ENCODE data around the gene EIF4A2. TPM values are rescaled to one million over a fixed set of nuclear protein-coding genes. Genes with fewer than 3 reads are reported as not detected.

The EIF4A2 gene
- total RNA-seq, 1 experiment from 2014 or later: 574 TPM

GRCh38 chr3:186779204-186779603 lies 4.2 kb upstream of the EIF4A2 start (continued):
- TF ChIP-seq ZNF532 (CRISPR knock-in tag; IDR thresholded peaks at IDR 0.05; ENCODE audit: borderline replicate concordance) (no peak), FOXP1 (CRISPR knock-in tag; IDR thresholded peaks at IDR 0.05; ENCODE audit: borderline replicate concordance) (no peak), STAT6 (CRISPR knock-in tag; conservative IDR thresholded peaks at IDR 0.05; ENCODE audit: low read depth) (no peak), CBFB (CRISPR knock-in tag; IDR thresholded peaks at IDR 0.05; ENCODE audit: low read depth) (no peak), PRRX2 (CRISPR knock-in tag; IDR thresholded peaks at IDR 0.05) (no peak), NFATC4 (CRISPR knock-in tag; IDR thresholded peaks at IDR 0.05) (no peak)

GRCh38 chr3:186782542-186783057 lies 777 bp upstream of the EIF4A2 start:
- H3K36me3 Mint-ChIP-seq: peaks cover 43% of the 10 kb centered on the region
- peak overlapping the region; percentile 100 for H3K4me3 Mint-ChIP-seq
- no peak for DNase-seq (ENCODE audit: low spot score)
- no peak for ATAC-seq
- H3K27me3 Mint-ChIP-seq (ENCODE audit: low read depth): peaks cover 9% of the 10 kb centered on the region; the same call in 1 of the 2 replicates
- ChIA-PET POLR2A (interaction anchor here (0.6 to 2.9 kb wide), 12 partner anchors 10 to 391 kb away, joined by 3 to 22 read pairs (median 3); partner anchors contain the start of genes DNAJB11 and RFC4), CTCF (interaction anchor here (1.0 kb wide), 1 partner anchor 168 kb away, joined by 5 read pairs; no protein-coding TSS in a partner anchor)
- H3K9me3 Mint-ChIP-seq: no peaks in the 10 kb centered on the region
- H3K27ac Mint-ChIP-seq: peak overlapping the region; percentile 87
- H3K4me1 Mint-ChIP-seq: peaks cover 37% of the 10 kb centered on the region
- TF ChIP-seq NFYB (CRISPR knock-in tag; conservative IDR thresholded peaks at IDR 0.05; ENCODE audit: low read depth) (no peak), FOXJ3 (CRISPR knock-in tag; IDR thresholded peaks at IDR 0.05; ENCODE audit: borderline replicate concordance) (no peak), IRF1 (CRISPR knock-in tag; IDR thresholded peaks at IDR 0.05) (no peak), PRDM15 (CRISPR knock-in tag; IDR thresholded peaks at IDR 0.05) (no peak), MAX (CRISPR knock-in tag; IDR thresholded peaks at IDR 0.05) (no peak), KAT7 (CRISPR knock-in tag; IDR thresholded peaks at IDR 0.05; ENCODE audit: borderline replicate concordance) (no peak), AR (CRISPR knock-in tag; IDR thresholded peaks at IDR 0.05) (no peak), NR1H2 (CRISPR knock-in tag; IDR thresholded peaks at IDR 0.05) (no peak), CTCF (IDR thresholded peaks at IDR 0.05) (no peak), JAZF1 (CRISPR knock-in tag; IDR thresholded peaks at IDR 0.05) (no peak)
